Neural cell (in vitro differentiated cells): Measurements from ENCODE around the gene TTC23. TPM values are rescaled to one million over a fixed set of nuclear protein-coding genes. Genes with fewer than 3 reads are reported as not detected.
A peak's percentile ranks its signal among the peaks of the same experiment; 100 is the strongest.

ENCODE experiments used
- H2AFZ ChIP-seq: fragments of 200-600, 300-800 bp; sonication (generic), shearing (Covaris generic); 2 replicates; pipeline ENCODE4 v1.6.0; 2014; ENCODE audit warnings: low read depth, mild to moderate bottlenecking, antibody characterized with exemption, low read length, moderate library complexity
- H3F3A ChIP-seq: fragments of 200-600 bp; shearing (Covaris generic); 2 replicates; pipeline ENCODE4 v1.6.1; 2016; ENCODE audit warnings: mild to moderate bottlenecking, moderate library complexity, mixed read lengths, antibody characterized with exemption, low read length; ENCODE audit not compliant: insufficient read depth, poor library complexity, severe bottlenecking
- H3K27ac ChIP-seq: fragments of 200-600, 300-800 bp; sonication (generic), shearing (Covaris generic); 2 replicates; pipeline ENCODE4 v1.5.1; 2014; ENCODE audit warnings: mild to moderate bottlenecking, low read length, moderate library complexity
- H3K27me3 ChIP-seq: fragments of 300-800, 200-600 bp; sonication (generic), shearing (Covaris generic); 2 replicates; pipeline ENCODE4 v1.6.0; 2014; ENCODE audit warnings: mild to moderate bottlenecking, low read depth, low read length, moderate library complexity; ENCODE audit not compliant: insufficient read depth
- H3K36me3 ChIP-seq: fragments of 300-800, 200-600 bp; sonication (generic), shearing (Covaris generic); 2 replicates; pipeline ENCODE4 v1.5.1; 2014; ENCODE audit warnings: mild to moderate bottlenecking, antibody characterized with exemption, low read length, moderate library complexity; ENCODE audit not compliant: insufficient read depth
- H3K4me2 ChIP-seq: fragments of 300-800, 200-600 bp; sonication (generic), shearing (Covaris generic); 2 replicates; pipeline ENCODE4 v1.6.0; 2014; ENCODE audit warnings: mild to moderate bottlenecking, low read length
- H3K4me3 ChIP-seq: fragments of 300-800, 200-600 bp; sonication (generic), shearing (Covaris generic); 2 replicates; pipeline ENCODE4 v1.5.1; 2014; ENCODE audit warnings: mild to moderate bottlenecking, low read length, moderate library complexity
- H3K79me2 ChIP-seq: fragments of 200-600 bp; shearing (Covaris generic); replicated peaks from 2 replicates; pipeline ENCODE4 v1.6.0; 2014; ENCODE audit warnings: mild to moderate bottlenecking, low read length, moderate library complexity; ENCODE audit not compliant: insufficient read depth
- H3K9ac ChIP-seq: fragments of 300-800, 200-600 bp; sonication (generic), shearing (Covaris generic); 2 replicates; pipeline ENCODE4 v1.6.1; 2016; ENCODE audit warnings: mild to moderate bottlenecking, low read length, mixed read lengths
- H3K9me2 ChIP-seq: fragments of 200-600 bp; shearing (Covaris generic); 2 replicates; pipeline ENCODE4 v1.6.1; 2016; ENCODE audit warnings: mild to moderate bottlenecking, low read length, mixed read lengths; ENCODE audit not compliant: insufficient read depth
- H3K9me3 ChIP-seq: fragments of 200-600, 300-800 bp; sonication (generic), shearing (Covaris generic); 2 replicates; pipeline ENCODE4 v1.6.1; 2016; ENCODE audit warnings: mild to moderate bottlenecking, mixed run types, low read length, moderate library complexity, mixed read lengths
- H4K20me1 ChIP-seq: fragments of 200-600 bp; shearing (Covaris generic); 2 replicates; pipeline ENCODE4 v1.6.1; 2016; ENCODE audit warnings: mild to moderate bottlenecking, mixed run types; ENCODE audit not compliant: insufficient read depth
- EP300 ChIP-seq: fragments of 450-650 bp; conservative IDR thresholded peaks from 2 replicates; pipeline ENCODE4 v1.6.1; 2014; ENCODE audit warnings: antibody characterized with exemption, mild to moderate bottlenecking, moderate library complexity; ENCODE audit not compliant: poor library complexity, severe bottlenecking
- EZH2 ChIP-seq: fragments of 200-600, 300-800 bp; shearing (Covaris generic), sonication (generic); IDR thresholded peaks from 2 replicates; pipeline ENCODE4 v1.6.1; 2014; ENCODE audit warnings: antibody characterized with exemption, low read length, borderline replicate concordance, mild to moderate bottlenecking; ENCODE audit not compliant: insufficient read depth, poor library complexity, severe bottlenecking
- MXI1 ChIP-seq: fragments of 450-650 bp; conservative IDR thresholded peaks from 2 replicates; pipeline ENCODE4 v1.6.1; 2014; ENCODE audit warnings: antibody characterized with exemption, mild to moderate bottlenecking; ENCODE audit not compliant: poor library complexity, severe bottlenecking
- POLR2AphosphoS5 ChIP-seq: IDR thresholded peaks from 2 replicates; pipeline ENCODE4 v1.6.1; 2012
- RAD21 ChIP-seq: fragments of 450-650 bp; conservative IDR thresholded peaks from 2 replicates; pipeline ENCODE4 v1.6.1; 2014; ENCODE audit warnings: antibody characterized with exemption, mild to moderate bottlenecking, moderate library complexity
- SMC3 ChIP-seq: fragments of 450-650 bp; conservative IDR thresholded peaks from 2 replicates; pipeline ENCODE4 v1.6.1; 2014; ENCODE audit warnings: antibody characterized with exemption, mild to moderate bottlenecking, moderate library complexity; ENCODE audit not compliant: poor library complexity
- TAF1 ChIP-seq: IDR thresholded peaks from 2 replicates; pipeline ENCODE4 v1.6.1; 2012; ENCODE audit warnings: low read depth
- polyA plus RNA-seq: library from polyadenylated mRNA; depleted of rRNA; stranded (reverse); fragments of >200 nt; gene quantifications from 2 replicates; pipeline ENCODE4 v1.2.3, GENCODE V29; 2014
- TF ChIP-seq, protein P1 (sequence below): fragments of 450-650 bp; IDR thresholded peaks from 2 replicates; pipeline ENCODE4 v1.5.1; 2014; ENCODE audit warnings: antibody characterized with exemption, mild to moderate bottlenecking, moderate library complexity; ENCODE audit not compliant: poor library complexity, severe bottlenecking
- TF ChIP-seq, protein P2 (sequence below): IDR thresholded peaks from 2 replicates; pipeline ENCODE4 v1.6.1; 2012; ENCODE audit warnings: borderline replicate concordance

Gene TTC23
- polyA plus RNA-seq, 1 donor from 2014 or later: 6.2 TPM

DNA sequence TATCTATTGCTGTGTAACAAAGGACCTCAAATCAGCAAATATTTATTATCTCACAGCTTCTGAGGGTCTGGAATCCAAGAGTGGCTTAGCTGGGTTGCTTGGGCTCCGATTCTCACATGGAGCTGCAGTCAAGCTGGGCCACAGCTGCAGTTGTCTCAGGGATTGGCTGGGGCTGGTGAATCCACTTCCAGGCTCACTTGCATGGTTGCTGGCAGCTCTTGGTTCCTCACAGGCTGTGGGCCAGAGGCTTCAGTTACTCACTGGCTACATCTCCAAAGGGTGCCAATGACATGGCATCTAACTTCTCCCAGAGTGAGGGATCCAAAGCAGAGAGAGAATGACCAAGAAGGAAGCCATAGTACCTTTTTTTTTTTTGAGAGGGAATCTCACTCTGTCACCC, 158.4 kb downstream of the TTC23 start:
- TF ChIP-seq EZH2 (no peak), SMC3 (no peak)
- Histone ChIP-seq H3K9me3 (no peaks in the 10 kb centered on the region), H3K36me3 (no peaks in the 10 kb centered on the region), H3K79me2 (no peaks in the 10 kb centered on the region), H4K20me1 (no peaks in the 10 kb centered on the region), H3K9ac (no peak overlapping the region), H3K4me2 (no peak overlapping the region), H3K4me3 (no peak overlapping the region), H3F3A (no peaks in the 10 kb centered on the region), H2AFZ (no peak overlapping the region), H3K27ac (peak overlapping the region; percentile 39), H3K27me3 (no peaks in the 10 kb centered on the region), H3K9me2 (no peaks in the 10 kb centered on the region)

DNA sequence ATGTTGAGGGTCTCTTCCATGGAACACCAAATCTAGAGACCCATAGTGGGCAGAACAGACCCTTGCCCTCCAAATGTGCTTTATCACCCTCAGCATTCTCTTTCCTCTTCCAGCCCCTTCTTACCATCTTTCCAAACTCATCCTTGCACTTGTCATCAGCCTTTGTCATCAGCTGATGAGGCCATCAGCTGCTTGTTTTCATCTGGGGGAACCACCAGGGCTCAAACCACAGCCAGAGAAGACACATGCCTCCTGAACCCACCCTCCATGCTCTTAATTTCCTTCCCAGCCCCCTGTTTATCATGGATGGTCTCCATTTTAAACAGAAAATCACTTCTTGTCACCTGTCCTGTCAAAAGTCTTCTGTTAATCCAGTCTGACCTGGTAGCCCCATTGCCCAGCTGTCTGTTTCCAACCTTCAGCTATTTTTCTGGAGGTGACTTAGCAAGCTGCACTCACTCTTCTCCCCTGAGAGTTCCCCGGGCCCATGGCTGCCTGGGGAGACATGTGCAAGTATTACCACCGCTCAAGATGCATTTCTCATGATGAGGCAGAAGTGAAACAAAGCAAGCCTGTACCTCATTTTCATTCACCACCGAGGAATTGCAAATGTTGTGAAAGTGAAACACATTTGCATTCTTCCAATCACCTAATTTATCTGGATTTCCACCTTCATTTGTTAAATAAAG, 159.2 kb downstream of the TTC23 start:
- Histone ChIP-seq H3K4me2 (no peak overlapping the region), H3K36me3 (no peaks in the 10 kb centered on the region), H3K27ac (peak overlapping the region; percentile 39), H3K4me3 (no peak overlapping the region), H2AFZ (no peak overlapping the region), H3K79me2 (no peaks in the 10 kb centered on the region), H3K9ac (no peak overlapping the region), H3K9me3 (no peaks in the 10 kb centered on the region), H4K20me1 (no peaks in the 10 kb centered on the region), H3F3A (no peaks in the 10 kb centered on the region), H3K27me3 (no peaks in the 10 kb centered on the region), H3K9me2 (no peaks in the 10 kb centered on the region)
- TF ChIP-seq, protein P1, sequence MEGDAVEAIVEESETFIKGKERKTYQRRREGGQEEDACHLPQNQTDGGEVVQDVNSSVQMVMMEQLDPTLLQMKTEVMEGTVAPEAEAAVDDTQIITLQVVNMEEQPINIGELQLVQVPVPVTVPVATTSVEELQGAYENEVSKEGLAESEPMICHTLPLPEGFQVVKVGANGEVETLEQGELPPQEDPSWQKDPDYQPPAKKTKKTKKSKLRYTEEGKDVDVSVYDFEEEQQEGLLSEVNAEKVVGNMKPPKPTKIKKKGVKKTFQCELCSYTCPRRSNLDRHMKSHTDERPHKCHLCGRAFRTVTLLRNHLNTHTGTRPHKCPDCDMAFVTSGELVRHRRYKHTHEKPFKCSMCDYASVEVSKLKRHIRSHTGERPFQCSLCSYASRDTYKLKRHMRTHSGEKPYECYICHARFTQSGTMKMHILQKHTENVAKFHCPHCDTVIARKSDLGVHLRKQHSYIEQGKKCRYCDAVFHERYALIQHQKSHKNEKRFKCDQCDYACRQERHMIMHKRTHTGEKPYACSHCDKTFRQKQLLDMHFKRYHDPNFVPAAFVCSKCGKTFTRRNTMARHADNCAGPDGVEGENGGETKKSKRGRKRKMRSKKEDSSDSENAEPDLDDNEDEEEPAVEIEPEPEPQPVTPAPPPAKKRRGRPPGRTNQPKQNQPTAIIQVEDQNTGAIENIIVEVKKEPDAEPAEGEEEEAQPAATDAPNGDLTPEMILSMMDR: no peak
- TF ChIP-seq POLR2AphosphoS5: no peak
- no peak for TF ChIP-seq EP300
- TF ChIP-seq, protein P2, sequence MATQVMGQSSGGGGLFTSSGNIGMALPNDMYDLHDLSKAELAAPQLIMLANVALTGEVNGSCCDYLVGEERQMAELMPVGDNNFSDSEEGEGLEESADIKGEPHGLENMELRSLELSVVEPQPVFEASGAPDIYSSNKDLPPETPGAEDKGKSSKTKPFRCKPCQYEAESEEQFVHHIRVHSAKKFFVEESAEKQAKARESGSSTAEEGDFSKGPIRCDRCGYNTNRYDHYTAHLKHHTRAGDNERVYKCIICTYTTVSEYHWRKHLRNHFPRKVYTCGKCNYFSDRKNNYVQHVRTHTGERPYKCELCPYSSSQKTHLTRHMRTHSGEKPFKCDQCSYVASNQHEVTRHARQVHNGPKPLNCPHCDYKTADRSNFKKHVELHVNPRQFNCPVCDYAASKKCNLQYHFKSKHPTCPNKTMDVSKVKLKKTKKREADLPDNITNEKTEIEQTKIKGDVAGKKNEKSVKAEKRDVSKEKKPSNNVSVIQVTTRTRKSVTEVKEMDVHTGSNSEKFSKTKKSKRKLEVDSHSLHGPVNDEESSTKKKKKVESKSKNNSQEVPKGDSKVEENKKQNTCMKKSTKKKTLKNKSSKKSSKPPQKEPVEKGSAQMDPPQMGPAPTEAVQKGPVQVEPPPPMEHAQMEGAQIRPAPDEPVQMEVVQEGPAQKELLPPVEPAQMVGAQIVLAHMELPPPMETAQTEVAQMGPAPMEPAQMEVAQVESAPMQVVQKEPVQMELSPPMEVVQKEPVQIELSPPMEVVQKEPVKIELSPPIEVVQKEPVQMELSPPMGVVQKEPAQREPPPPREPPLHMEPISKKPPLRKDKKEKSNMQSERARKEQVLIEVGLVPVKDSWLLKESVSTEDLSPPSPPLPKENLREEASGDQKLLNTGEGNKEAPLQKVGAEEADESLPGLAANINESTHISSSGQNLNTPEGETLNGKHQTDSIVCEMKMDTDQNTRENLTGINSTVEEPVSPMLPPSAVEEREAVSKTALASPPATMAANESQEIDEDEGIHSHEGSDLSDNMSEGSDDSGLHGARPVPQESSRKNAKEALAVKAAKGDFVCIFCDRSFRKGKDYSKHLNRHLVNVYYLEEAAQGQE: no peak
- TF ChIP-seq RAD21: no peak
- TF ChIP-seq SMC3: no peak
- no peak for TF ChIP-seq EZH2
- no peak for TF ChIP-seq TAF1
- TF ChIP-seq MXI1: no peak
